Calu3 (cell line): ENCODE data around the gene CUL2. TPM values are rescaled to one million over a fixed set of nuclear protein-coding genes. Genes with fewer than 3 reads are reported as not detected.
"Not testable (repeated sequence)": the region's sequence is repeated elsewhere in the genome, so short reads cannot be mapped to it uniquely, and the experiment has no call there.

Experiments used
- BruUV-seq: library from RNA; stranded (reverse); fragments of 400-500 nt; replicated peaks from 2 replicates; lab custom pipeline; 2021; lab: Mats Ljungman, UMichigan
- CTCF ChIA-PET: fragments of 300-600 bp; sonication (Branson Sonifier 250); formaldehyde crosslinking; loops from one replicate; lab custom pipeline; 2022; ENCODE audit warnings: antibody characterized with exemption; lab: Charles Lee
- DNase-seq: peaks from one replicate; pipeline ENCODE4 v3.0.0; 2022
- H3K27ac Mint-ChIP-seq: one replicate; pipeline ENCODE4 v1.8.0; 2022; ENCODE audit warnings: mixed read lengths; ENCODE audit not compliant: unreplicated experiment
- H3K27me3 Mint-ChIP-seq: one replicate; pipeline ENCODE4 v1.8.0; 2022; ENCODE audit warnings: mixed read lengths; ENCODE audit not compliant: unreplicated experiment
- H3K36me3 Mint-ChIP-seq: one replicate; pipeline ENCODE4 v1.8.0; 2022; ENCODE audit warnings: mild to moderate bottlenecking, moderate library complexity, mixed read lengths; ENCODE audit not compliant: insufficient read depth, unreplicated experiment
- H3K4me1 Mint-ChIP-seq: one replicate; pipeline ENCODE4 v1.8.0; 2022; ENCODE audit warnings: mild to moderate bottlenecking, low read depth, mixed read lengths; ENCODE audit not compliant: unreplicated experiment
- H3K4me3 Mint-ChIP-seq: one replicate; pipeline ENCODE4 v1.8.0; 2022; ENCODE audit warnings: mild to moderate bottlenecking, low read depth, moderate library complexity, mixed read lengths; ENCODE audit not compliant: unreplicated experiment
- H3K9me3 Mint-ChIP-seq: one replicate; pipeline ENCODE4 v1.8.0; 2022; ENCODE audit warnings: low read depth, mixed read lengths; ENCODE audit not compliant: unreplicated experiment
- intact Hi-C: fragments of 100-400 bp; cut with micrococcal nuclease; formaldehyde crosslinking; loops from one replicate; pipeline ENCODE4 v1.10.0; 2022; ENCODE audit not compliant: unreplicated experiment
- total RNA-seq: library from RNA; stranded (reverse); gene quantifications from 2 replicates; pipeline ENCODE4 v1.2.3, GENCODE V29; 2022
- TF ChIP-seq, protein P1 (sequence below): fragments of 200-600 bp; IDR thresholded peaks from one replicate; pipeline ENCODE4 v1.8.0; 2022; ENCODE audit warnings: antibody characterized with exemption; ENCODE audit not compliant: unreplicated experiment

CUL2 gene
- total RNA-seq, 1 experiment from 2014 or later = 37.1 TPM

GRCh38 chr10:34979938-34980337 is 110.2 kb downstream of the CUL2 start:
- Mint-ChIP-seq H3K4me3 (no peak overlapping the region), H3K9me3 (peaks cover 7% of the 10 kb centered on the region), H3K4me1 (no peaks in the 10 kb centered on the region), H3K27ac (no peak overlapping the region), H3K27me3 (no peaks in the 10 kb centered on the region), H3K36me3 (no peaks in the 10 kb centered on the region)
- BruUV-seq = no TSS peak
- intact Hi-C loops = no loop called here
- TF ChIP-seq, protein P1, sequence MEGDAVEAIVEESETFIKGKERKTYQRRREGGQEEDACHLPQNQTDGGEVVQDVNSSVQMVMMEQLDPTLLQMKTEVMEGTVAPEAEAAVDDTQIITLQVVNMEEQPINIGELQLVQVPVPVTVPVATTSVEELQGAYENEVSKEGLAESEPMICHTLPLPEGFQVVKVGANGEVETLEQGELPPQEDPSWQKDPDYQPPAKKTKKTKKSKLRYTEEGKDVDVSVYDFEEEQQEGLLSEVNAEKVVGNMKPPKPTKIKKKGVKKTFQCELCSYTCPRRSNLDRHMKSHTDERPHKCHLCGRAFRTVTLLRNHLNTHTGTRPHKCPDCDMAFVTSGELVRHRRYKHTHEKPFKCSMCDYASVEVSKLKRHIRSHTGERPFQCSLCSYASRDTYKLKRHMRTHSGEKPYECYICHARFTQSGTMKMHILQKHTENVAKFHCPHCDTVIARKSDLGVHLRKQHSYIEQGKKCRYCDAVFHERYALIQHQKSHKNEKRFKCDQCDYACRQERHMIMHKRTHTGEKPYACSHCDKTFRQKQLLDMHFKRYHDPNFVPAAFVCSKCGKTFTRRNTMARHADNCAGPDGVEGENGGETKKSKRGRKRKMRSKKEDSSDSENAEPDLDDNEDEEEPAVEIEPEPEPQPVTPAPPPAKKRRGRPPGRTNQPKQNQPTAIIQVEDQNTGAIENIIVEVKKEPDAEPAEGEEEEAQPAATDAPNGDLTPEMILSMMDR = no peak
- CTCF ChIA-PET = no interaction called here
- no peak for DNase-seq

- Mint-ChIP-seq H3K27me3 (no peaks in the 10 kb centered on the region), H3K9me3 (peaks cover 7% of the 10 kb centered on the region), H3K4me3 (no peak overlapping the region), H3K36me3 (peaks cover 11% of the 10 kb centered on the region), H3K4me1 (peaks cover 13% of the 10 kb centered on the region), H3K27ac (no peak overlapping the region)
- TF ChIP-seq, protein P1 = no peak
- BruUV-seq = no TSS peak
- CTCF ChIA-PET = interaction anchor here (0.8 kb wide), 1 partner anchor 16 kb away, joined by 3 read pairs; no protein-coding TSS in a partner anchor
- no peak for DNase-seq
- intact Hi-C loops = no loop called here
Measured at GRCh38 chr10:34978080-34978479, 112.1 kb downstream of the CUL2 start.

DNA sequence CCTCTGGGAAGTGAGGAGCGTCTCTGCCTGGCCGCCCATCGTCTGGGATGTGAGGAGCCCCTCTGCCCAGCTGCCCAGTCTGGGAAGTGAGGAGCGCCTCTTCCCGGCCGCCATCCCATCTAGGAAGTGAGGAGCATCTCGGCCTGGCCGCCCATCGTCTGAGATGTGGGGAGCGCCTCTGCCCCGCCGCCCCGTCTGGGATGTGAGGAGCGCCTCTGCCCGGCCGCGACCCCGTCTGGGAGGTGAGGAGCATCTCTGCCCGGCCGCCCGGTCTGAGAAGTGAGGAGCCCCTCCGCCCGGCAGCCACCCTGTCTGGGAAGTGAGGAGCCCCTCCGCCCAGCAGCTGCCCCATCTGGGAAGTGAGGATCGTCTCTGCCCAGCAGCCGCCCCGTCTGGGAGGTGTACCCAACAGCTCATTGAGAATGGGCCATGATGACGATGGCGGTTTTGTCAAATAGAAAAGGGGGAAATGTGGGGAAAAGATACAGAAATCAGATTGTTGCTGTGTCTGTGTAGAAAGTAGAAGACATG is 113.7 kb downstream of the CUL2 start:
- H3K27me3 Mint-ChIP-seq, H3K4me3 Mint-ChIP-seq, CTCF ChIA-PET, H3K27ac Mint-ChIP-seq, H3K9me3 Mint-ChIP-seq, BruUV-seq, intact Hi-C loops, DNase-seq: not testable (repeated sequence)
- H3K4me1 Mint-ChIP-seq = peaks cover 21% of the 10 kb centered on the region
- H3K36me3 Mint-ChIP-seq = peaks cover 11% of the 10 kb centered on the region

- BruUV-seq = not testable (repeated sequence)
Measured at GRCh38 chr10:34974364-34975065, 115.6 kb downstream of the CUL2 start.

DNA sequence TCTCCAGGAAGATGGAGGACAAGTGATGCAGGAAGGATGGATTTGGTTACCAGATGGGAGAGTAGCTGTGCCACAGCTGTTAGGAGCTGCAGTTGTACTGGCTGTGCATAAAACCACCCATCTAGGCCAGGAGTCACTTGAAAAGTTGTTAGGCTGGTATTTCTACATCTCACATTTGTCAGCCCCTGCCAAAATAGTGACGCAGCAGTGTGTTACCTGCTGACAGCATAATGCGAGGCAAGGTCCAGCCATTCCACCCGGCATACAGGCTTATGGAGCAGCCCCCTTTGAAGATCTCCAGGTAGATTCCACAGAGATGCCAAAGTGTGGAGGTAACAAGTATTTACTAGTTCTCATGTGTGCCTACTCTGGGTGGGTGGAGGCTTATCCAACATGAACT is 116.4 kb downstream of the CUL2 start:
- intact Hi-C loops = loop anchor here (5.0 kb wide), 1 partner anchor 306 kb away; no protein-coding TSS in a partner anchor
- Mint-ChIP-seq H3K4me3 (peak overlapping the region; percentile 66), H3K36me3 (peaks cover 11% of the 10 kb centered on the region), H3K27ac (peak overlapping the region; percentile 51), H3K4me1 (peaks cover 32% of the 10 kb centered on the region)
- CTCF ChIA-PET = interaction anchor here (0.9 to 1.7 kb wide), 5 partner anchors 17 to 253 kb away, joined by 3 to 5 read pairs (median 3); no protein-coding TSS in a partner anchor
- BruUV-seq, H3K9me3 Mint-ChIP-seq, H3K27me3 Mint-ChIP-seq: not testable (repeated sequence)
- DNase-seq = peak; percentile 76

More at GRCh38 chr10:34974364-34975065, 115.6 kb downstream of the CUL2 start:
- H3K27me3 Mint-ChIP-seq, H3K9me3 Mint-ChIP-seq, DNase-seq: not testable (repeated sequence)
- intact Hi-C loops = loop anchor here (5.0 kb wide), 1 partner anchor 307 kb away; no protein-coding TSS in a partner anchor
- H3K4me1 Mint-ChIP-seq = peaks cover 32% of the 10 kb centered on the region
- H3K27ac Mint-ChIP-seq = peak overlapping the region; percentile 51
- peak overlapping the region; percentile 66 for H3K4me3 Mint-ChIP-seq
- peaks cover 11% of the 10 kb centered on the region for H3K36me3 Mint-ChIP-seq
- CTCF ChIA-PET = interaction anchor here (0.9 to 1.7 kb wide), 5 partner anchors 18 to 254 kb away, joined by 3 to 5 read pairs (median 3); no protein-coding TSS in a partner anchor

DNA sequence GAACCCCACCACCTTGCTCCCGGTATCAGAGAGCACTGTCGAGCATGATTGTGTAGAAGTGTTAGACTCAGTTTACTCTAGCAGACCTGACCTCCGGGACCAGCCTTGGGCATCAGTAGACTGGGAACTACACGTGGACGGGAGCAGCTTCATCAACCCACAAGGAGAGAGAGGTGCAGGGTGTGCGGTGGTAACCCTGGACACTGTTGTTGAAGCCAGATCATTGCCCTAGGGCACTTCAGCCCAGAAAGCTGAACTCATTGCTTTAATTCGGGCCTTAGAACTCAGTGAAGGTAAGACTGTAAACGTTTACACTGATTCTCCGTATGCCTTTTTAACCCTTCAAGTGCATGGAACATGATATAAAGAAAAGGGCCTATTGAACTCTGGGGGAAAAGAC is 117.0 kb downstream of the CUL2 start:
- intact Hi-C loops = loop anchor here (5.0 kb wide), 1 partner anchor 306 kb away; no protein-coding TSS in a partner anchor
- H3K27ac Mint-ChIP-seq, H3K27me3 Mint-ChIP-seq, DNase-seq, H3K4me3 Mint-ChIP-seq, H3K9me3 Mint-ChIP-seq, BruUV-seq: not testable (repeated sequence)
- H3K4me1 Mint-ChIP-seq = peaks cover 32% of the 10 kb centered on the region
- H3K36me3 Mint-ChIP-seq = peaks cover 11% of the 10 kb centered on the region
- CTCF ChIA-PET = interaction anchor here (1.7 kb wide), 1 partner anchor 227 kb away, joined by 3 read pairs; no protein-coding TSS in a partner anchor

DNA sequence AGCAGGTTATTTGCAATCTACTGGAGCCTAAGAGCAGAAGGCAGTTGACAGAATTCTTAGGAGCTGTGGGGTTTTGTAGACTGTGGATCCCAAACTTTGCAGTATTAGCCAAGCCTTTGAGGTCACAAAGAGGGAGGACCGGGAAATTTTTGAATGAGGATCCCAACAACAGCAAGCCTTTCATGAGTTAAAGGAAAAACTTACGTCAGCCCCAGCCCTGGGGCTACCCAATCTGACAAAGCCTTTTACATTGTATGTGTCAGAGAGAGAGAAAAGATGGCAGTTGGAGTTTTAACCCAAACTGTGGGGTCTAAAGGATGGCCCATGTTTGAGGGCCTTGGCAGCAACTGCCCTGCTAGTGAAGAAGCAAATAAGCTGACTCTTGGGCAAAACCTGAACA is 117.5 kb downstream of the CUL2 start:
- H3K4me1 Mint-ChIP-seq = peaks cover 32% of the 10 kb centered on the region
- H3K9me3 Mint-ChIP-seq, BruUV-seq, CTCF ChIA-PET, H3K27ac Mint-ChIP-seq, DNase-seq, H3K4me3 Mint-ChIP-seq, H3K27me3 Mint-ChIP-seq: not testable (repeated sequence)
- peaks cover 11% of the 10 kb centered on the region for H3K36me3 Mint-ChIP-seq
- intact Hi-C loops = loop anchor here (5.0 kb wide), 1 partner anchor 305 kb away; no protein-coding TSS in a partner anchor
